Activated CD4-positive, alpha-beta T cell treated with anti-CD3 and anti-CD28 coated beads, Interleukin-2, amount 50 U/mL, for 24 hours (primary cell): Measurements from ENCODE around the gene AURKA.
"Not testable (repeated sequence)": the region's sequence is repeated elsewhere in the genome, so short reads cannot be mapped to it uniquely, and the experiment has no call there.

Experiments used
- DNase-seq, 2 donors: peaks; one replicate each; pipeline ENCODE4 v3.0.0-alpha.2; 2020; ENCODE audit warnings: low read depth in 1 of 2, low spot score in 1 of 2

Gene AURKA

GRCh38 chr20:56391596-56392131 lies 351 bp downstream of the AURKA start:
- DNase-seq, result no peak

GRCh38 chr20:56391037-56391436 lies 978 bp downstream of the AURKA start:
- DNase-seq, result no peak

DNA sequence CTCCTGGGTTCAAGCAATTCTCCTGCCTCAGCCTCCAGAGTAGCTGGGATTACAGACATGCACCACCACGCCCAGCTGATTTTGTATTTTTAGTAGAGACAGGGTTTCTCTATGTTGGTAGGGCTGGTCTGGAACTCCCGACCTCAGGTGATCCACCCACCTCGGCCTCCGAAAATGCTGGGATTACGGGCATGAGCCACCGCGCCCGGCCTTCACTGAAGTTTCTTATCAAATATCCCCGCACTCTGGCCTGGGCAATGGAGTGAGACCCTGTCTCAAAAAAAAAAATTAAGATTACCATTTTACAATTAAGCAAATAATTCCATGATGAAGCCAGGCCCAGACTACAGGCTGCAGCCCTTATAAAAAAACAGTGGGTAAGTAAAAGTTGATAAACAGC lies 1.6 kb downstream of the AURKA start:
- not testable (repeated sequence) for DNase-seq

- DNase-seq, result no peak
These were observed 2.2 kb downstream of the AURKA start for GRCh38 chr20:56389807-56390206.

GRCh38 chr20:56388882-56389281 lies 3.1 kb downstream of the AURKA start:
- DNase-seq, result no peak

GRCh38 chr20:56386219-56386618 lies 5.8 kb downstream of the AURKA start:
- no peak for DNase-seq

GRCh38 chr20:56385130-56385529 lies 6.9 kb downstream of the AURKA start:
- no peak for DNase-seq

DNA sequence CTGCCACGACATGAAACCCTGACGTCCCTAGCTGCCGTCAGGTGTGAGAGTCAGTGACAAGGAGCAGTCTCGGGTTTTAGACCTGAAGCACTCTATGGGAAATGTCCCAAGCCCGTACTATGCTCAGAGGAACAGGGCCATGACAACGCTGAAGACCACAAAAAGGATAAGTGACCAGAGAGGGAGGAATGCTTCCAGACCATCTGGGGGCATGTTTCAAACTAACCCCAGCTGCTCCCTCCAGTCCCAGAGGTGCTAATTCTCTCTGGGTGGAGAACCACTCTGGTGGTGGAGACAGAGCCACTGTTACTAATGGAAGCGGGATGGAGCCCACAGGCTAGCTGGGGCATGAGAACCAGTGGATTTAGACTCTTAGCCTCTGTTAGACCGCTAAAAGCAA lies 8.7 kb downstream of the AURKA start:
- no peak for DNase-seq

DNA sequence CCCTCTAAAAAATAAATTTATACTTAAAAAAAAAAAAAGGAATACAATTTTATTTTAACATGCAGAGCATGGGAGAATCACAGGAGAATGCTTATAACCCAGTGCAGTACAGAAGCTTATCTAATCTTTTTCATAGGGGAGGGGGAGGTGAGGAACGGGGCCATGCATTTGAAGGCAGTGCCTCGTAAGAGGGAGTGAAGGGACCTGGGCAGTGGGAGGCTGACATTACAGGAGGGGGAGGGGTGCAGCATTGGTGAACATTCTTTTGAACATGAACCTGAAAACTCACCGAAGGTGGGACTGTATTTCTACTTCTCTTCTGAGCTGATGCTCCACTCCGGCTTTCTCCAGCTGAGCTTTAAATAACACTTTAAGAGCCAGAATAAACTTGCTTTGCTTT lies 9.3 kb downstream of the AURKA start:
- no peak for DNase-seq

GRCh38 chr20:56381501-56381900 lies 10.5 kb downstream of the AURKA start:
- no peak for DNase-seq

DNA sequence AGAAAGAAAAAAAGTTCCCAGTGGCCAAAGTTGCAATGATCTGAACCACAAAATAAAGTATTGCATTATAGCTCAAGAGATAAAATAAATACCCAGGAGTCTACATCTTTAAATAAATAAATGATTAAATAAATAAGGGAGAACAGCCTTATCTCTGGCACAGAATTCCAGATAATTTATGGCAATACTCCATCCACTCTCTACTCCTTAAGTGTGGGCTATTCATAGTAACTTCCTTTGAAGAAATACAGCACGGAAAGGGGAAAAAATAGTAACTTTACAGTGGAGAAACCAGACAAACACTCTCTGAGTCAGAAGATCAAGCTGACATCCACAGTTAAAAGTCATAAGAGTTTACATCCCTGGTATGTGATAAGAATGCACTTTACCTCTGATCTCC lies 11.6 kb downstream of the AURKA start:
- no peak for DNase-seq

DNA sequence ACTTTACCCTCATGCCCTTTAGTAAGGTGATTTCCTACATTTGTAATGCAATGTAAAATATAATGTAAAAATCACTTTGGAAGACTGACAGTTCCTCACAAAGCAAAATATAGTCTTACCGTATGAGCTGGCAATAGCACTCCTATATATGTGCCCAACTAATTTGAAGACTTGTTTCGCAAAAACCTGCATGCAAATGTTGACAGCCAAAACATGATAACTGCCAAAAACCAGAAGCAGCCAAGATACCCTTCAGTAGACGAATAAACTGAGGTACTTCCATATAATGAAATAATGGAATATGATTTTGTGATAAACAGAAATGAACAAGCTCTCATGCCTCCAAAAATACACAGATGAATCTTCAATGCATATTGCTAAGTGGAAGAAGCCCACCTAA lies 13.6 kb downstream of the AURKA start:
- DNase-seq, result no peak

GRCh38 chr20:56376331-56376730 lies 15.7 kb downstream of the AURKA start:
- no peak for DNase-seq

- no peak for DNase-seq
These were observed 18.1 kb downstream of the AURKA start for GRCh38 chr20:56373942-56374341.

DNA sequence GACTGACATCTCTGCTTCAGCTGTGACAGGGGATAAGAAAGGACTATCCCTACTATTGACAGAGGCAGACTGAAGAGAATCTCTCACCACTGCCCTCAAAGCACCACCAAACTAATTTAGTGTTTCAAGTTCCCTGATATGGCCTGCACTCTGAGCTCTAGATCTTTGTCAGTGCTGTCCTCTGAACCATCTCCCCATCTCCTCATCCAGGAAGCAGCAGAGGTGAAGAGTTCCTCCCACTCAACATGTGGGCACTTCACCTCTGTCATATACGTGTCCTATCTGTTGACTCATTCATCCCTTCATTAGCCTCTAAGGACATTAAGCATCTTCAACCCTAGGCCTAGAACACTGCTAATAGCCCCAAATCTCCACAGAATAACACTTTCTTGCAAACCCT lies 19.2 kb downstream of the AURKA start:
- no peak for DNase-seq

- no peak for DNase-seq
These were observed 20.0 kb downstream of the AURKA start for GRCh38 chr20:56371977-56372376.

GRCh38 chr20:56369179-56369578 lies 22.8 kb downstream of the AURKA start:
- DNase-seq, result no peak

GRCh38 chr20:56368351-56369134 lies 23.5 kb downstream of the AURKA start:
- DNase-seq, result no peak

DNA sequence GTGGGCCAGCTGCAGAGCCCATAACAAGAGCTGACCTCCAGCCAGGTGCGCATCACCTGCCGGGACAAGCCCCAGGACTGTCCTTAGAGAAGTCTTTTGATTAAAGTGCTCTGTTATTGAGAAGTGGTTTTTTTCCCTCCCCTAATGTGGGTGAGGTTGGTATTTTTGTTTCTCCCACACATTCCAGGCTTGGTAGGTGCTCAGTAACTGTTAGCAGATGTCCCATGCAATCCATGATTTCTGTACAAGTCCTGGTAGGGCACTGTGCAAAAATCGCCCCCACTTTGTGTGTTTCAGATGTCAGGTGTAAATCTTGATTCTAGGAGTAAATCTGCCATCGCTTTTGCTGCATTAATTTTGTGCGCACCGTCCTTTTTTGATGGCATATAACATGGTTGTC lies 28.5 kb downstream of the AURKA start:
- DNase-seq, result no peak

GRCh38 chr20:56362833-56363413 lies 29.1 kb downstream of the AURKA start:
- no peak for DNase-seq

DNA sequence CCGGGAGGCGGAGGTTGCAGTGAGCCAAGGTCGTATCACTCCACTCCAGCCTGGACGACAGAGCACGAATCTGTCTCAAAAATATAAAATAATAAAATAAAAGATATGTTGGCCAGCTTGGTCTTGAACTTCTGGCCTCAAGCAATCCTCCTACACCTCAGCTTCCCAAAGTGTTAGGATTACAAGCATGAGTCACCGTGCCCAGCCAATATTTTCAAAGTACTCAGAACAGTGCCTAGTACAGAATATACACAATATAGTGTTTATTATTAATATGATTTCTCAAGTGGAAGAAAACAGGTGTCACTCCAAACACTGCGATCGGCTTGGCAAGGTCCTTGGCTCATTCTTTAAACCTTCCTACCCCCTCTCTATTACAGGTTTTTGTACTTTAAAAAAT lies 30.1 kb downstream of the AURKA start:
- DNase-seq, result no peak

DNA sequence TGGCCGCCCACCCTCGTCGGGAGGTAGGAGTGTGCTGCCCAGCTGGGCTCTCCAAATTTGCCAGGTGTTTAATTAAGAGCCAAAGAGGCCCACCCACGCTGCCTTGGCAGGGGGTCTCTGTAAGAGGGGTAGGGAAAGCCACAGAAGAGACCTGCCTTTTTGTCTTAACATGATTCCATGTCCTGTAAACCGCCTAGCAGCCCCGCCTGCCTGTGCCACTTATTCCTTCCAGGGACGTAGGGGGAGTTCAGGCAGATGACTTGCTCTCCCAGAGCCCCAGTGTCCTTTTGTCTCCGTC lies 31.2 kb downstream of the AURKA start:
- DNase-seq, result no peak
